LNCAP (cell line): ENCODE measurements around the gene C1QL1.

Source experiments
- TF ChIP-seq, protein P1 (sequence below): fragments of 450-650 bp; IDR thresholded peaks from 2 replicates; pipeline ENCODE4 v1.5.1; 2017; ENCODE audit warnings: mild to moderate bottlenecking

C1QL1 gene

DNA sequence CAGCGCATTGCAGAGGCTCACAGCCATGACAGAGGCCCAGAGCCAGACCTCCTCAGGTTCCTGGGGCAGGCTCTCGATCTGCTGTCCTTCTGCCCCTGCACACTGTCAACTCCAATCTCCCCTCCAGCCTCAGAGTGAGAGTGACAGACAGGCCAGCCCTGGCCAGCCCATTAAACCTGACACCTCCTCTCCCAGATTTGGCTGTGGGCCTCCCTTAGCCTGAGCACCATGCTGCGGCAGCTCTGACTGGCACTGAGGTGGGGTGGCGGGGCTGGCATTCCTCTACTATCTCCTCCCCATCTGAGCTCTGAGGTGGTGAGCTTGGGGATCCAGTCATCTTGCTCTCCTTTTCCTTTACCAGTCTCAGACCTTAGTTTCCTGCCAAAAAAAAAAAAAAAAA, 15.5 kb upstream of the C1QL1 start:
- TF ChIP-seq, protein P1, sequence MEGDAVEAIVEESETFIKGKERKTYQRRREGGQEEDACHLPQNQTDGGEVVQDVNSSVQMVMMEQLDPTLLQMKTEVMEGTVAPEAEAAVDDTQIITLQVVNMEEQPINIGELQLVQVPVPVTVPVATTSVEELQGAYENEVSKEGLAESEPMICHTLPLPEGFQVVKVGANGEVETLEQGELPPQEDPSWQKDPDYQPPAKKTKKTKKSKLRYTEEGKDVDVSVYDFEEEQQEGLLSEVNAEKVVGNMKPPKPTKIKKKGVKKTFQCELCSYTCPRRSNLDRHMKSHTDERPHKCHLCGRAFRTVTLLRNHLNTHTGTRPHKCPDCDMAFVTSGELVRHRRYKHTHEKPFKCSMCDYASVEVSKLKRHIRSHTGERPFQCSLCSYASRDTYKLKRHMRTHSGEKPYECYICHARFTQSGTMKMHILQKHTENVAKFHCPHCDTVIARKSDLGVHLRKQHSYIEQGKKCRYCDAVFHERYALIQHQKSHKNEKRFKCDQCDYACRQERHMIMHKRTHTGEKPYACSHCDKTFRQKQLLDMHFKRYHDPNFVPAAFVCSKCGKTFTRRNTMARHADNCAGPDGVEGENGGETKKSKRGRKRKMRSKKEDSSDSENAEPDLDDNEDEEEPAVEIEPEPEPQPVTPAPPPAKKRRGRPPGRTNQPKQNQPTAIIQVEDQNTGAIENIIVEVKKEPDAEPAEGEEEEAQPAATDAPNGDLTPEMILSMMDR: no peak

DNA sequence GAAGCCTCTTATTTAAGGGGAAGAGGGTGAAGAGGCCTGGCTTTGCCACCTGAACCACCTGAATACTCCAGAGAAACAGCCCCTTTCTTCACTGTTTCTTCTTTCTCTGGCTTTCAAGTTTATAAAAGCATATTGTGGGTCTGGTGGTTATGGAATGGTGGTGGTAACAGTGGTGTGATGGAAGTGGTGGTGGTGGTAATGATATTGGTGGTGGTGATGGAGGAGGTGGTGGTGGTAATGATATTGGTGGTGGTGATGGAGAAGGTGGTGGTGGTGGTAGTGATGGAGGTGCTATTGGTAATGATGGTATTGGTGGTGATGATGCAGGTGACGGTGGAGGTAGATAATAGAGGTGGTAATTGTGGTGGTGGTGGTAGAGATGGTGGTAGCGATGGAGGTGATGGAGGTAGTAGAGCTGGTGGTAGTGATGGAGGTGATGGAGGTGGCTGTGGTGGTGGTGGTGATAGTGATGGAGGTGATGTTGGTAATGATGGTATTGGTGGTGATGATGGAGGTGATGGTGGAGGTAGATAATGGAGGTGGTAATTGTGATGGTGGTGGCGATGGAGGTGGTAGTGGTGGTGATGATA, 14.1 kb upstream of the C1QL1 start:
- TF ChIP-seq, protein P1: no peak

DNA sequence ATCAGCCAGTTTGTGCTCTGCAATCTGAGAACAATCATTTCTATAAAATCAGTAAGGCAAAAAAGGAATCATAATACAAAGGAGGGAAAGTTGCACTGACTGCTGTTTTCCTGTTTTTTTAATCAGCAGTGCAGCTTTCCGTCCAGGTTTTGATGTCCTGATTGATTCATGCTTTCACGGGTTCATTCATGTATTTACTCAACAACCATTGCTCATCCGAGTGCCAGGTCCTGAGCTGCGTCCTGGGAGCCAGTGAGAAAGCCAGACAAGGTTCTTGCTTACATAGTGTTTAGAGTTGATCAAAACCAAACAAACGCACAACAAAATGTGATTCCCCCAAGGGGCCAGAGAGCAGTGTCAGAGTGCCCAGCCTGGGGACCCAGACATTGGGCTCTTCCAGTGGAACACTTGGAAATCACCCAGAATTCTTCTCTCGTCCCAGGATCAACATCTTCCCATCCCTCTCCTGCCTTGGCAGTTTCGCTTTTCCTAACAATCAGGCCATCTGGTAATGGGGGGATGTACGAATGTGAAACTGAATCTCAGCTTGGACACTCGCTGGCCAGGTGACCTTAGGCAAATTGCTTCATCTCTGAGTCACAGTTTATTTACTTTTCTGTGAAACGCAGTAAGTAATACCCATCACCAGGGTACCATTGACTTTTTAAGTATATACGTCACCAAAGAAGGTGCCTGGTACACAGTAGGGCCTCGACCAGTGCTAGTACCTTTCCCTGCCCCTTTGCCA, 13.3 kb upstream of the C1QL1 start:
- TF ChIP-seq, protein P1: no peak

DNA sequence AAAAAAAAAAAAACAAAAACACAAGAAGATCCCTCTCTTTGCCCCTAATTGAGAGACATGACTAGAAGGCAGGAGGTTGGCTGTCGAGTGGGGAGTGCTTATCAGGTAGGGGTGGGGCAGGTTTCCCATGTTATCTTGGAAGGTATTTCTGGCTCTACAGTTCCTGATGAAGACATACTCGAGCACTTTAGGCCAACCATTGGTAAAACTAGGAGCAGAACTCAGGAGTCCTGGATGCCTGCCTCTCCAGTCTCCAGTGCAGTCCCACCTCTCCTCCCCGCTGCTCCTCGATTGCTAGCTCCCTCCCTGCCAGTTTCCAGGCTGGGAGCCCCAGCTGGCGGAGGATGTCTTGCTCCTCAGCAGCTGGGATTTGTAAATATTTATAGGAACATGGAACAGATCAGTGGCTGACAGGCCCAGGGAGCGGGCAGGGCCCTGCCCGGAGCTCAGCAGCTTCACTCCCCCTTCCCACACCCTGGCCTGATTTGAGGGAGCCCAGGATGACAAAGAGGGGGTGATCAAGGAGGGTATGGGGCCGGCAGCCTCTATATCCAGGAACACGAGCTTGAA, 11.4 kb upstream of the C1QL1 start:
- TF ChIP-seq, protein P1: no peak

DNA sequence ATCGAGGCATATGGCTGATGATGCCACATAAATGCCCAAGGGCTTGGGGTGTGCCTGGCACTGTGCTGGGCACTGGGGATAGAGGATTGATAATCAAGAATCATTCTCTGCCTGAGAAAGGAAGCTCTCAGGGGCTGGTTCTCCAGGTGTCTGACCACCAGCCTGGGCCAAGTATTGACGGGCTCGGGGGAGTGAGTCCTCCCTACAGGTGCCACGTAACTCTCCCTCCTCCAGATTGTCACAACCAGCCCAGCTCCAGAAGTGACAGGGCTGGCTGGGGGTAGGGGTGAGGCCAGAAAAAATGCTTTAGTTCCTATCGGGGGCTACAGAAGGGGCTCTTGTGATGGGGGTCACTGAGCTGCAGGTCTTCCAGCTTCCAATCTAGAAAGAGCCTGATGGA, 10.7 kb upstream of the C1QL1 start:
- TF ChIP-seq, protein P1: no peak

DNA sequence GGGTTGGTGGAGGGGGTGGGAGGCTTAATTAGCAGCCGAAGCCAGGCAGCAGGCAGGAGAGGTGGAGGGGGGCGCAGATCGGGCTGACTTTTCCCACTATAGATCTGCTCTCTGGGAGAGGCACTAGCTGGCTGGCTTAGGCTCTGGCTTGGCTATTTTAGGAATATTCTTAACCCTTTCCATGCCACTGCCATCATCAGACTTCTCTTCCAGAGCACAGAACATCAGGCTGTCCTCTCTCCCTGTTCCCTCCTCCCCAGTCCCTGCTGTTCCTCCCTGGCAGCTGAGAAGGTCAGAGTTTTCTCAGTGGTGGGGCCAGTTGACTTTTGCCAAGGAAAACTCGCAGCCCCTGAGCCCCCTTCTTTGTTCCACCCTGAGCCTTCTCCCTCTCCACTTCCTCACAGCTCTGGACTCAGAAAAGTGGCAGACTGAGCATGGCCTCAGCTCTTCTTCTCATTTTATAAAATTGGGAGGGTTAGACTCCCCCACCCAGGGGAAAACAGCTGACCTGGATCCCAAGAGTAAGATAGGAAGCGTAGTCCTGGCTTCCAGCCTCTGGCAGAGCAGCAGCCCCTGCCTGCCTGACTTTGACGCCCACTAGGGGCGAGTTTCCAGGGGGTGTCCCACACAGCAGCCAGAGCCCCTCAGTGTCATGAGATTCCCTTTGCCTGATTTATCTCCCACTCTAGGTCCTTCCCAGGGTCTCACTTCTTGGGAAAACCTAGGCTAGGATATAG, 9.9 kb upstream of the C1QL1 start:
- TF ChIP-seq, protein P1: no peak

DNA sequence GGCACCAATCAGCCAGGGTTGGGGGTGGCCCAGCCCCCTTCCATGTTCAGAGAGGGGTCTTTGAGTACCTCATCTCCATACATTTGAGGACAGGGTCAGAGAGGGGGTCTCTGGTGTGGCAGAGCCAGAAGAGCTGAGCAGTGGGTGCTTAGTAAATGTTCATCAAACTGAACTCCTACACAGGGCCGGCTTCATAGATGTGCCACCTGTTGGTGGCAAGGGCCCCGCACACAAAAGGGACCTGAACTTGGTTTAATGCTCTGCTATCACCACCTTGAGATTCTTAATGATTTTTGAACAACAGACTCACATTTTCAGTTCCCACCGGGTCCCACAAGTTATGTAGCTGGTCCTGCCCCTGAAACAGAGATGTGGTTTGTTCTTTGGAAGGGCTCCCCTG, 9.0 kb upstream of the C1QL1 start:
- TF ChIP-seq, protein P1: no peak
